Transverse colon (tissue), 4 donors: Measurements from ENCODE around the gene FZD10.

Source experiments
- EP300 ChIP-seq: sonication (generic); formaldehyde crosslinking; IDR thresholded peaks from one replicate; pipeline ENCODE4 v1.6.1; 2017; ENCODE audit warnings: antibody characterized with exemption, low read depth
- POLR2A ChIP-seq: fragments of 450-650 bp; IDR thresholded peaks from one replicate; pipeline ENCODE4 v1.6.1; 2016; ENCODE audit warnings: antibody characterized with exemption, mild to moderate bottlenecking, moderate library complexity
- POLR2AphosphoS5 ChIP-seq, 3 donors: sonication (generic); formaldehyde crosslinking; IDR thresholded peaks; one replicate each; pipeline ENCODE4 v1.6.1; 2016; ENCODE audit warnings: antibody characterized with exemption in 3 of 3
- TF ChIP-seq, protein P1 (sequence below), 5 experiments: fragments of 200-600 bp in 3 of 5; fragments of 450-650 bp in 2 of 5; sonication (generic) in 3 of 5; IDR thresholded peaks; 1 replicate in 2 of 5; 2 replicates in 3 of 5; pipeline ENCODE4 v1.5.1; 2016 to 2017; ENCODE audit warnings: antibody characterized with exemption in 5 of 5, inconsistent platforms in 3 of 5, mild to moderate bottlenecking in 2 of 5, moderate library complexity in 1 of 5

DNA sequence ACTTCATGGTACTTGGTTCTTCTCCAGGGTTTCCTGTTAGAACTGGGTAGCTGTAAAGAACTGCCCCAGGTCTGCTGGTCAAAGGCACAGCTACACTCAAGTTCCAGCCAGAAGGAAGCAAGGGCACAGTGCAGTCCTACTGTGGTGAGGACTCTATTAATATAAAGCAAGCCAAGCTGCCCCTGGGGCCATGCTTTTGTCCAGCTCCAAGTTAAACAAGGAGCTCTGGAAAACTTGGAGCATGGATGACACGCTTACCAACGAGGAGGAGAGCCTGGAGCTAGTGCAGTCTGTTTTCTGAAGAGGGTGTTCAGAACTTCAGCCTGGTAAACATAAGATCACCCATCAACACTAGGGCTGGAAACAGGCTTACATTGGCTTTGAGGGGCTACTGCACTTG lies 4.0 kb downstream of the FZD10 start:
- TF ChIP-seq POLR2A, result no peak
- TF ChIP-seq, protein P1, sequence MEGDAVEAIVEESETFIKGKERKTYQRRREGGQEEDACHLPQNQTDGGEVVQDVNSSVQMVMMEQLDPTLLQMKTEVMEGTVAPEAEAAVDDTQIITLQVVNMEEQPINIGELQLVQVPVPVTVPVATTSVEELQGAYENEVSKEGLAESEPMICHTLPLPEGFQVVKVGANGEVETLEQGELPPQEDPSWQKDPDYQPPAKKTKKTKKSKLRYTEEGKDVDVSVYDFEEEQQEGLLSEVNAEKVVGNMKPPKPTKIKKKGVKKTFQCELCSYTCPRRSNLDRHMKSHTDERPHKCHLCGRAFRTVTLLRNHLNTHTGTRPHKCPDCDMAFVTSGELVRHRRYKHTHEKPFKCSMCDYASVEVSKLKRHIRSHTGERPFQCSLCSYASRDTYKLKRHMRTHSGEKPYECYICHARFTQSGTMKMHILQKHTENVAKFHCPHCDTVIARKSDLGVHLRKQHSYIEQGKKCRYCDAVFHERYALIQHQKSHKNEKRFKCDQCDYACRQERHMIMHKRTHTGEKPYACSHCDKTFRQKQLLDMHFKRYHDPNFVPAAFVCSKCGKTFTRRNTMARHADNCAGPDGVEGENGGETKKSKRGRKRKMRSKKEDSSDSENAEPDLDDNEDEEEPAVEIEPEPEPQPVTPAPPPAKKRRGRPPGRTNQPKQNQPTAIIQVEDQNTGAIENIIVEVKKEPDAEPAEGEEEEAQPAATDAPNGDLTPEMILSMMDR (IDR thresholded peaks at IDR 0.05), result no peak
- TF ChIP-seq POLR2AphosphoS5 (IDR thresholded peaks at IDR 0.05), result no peak
- no peak for TF ChIP-seq EP300
